Measurements from ENCODE around the gene INPP5F. TPM values are rescaled to one million over a fixed set of nuclear protein-coding genes. Genes with fewer than 3 reads are reported as not detected.
A peak's percentile ranks its signal among the peaks of the same experiment; 100 is the strongest.
"Not testable (repeated sequence)": the region's sequence is repeated elsewhere in the genome, so short reads cannot be mapped to it uniquely, and the experiment has no call there.

INPP5F gene
- total RNA-seq, 1 donor from 2014 or later: 24.4 TPM

DNA sequence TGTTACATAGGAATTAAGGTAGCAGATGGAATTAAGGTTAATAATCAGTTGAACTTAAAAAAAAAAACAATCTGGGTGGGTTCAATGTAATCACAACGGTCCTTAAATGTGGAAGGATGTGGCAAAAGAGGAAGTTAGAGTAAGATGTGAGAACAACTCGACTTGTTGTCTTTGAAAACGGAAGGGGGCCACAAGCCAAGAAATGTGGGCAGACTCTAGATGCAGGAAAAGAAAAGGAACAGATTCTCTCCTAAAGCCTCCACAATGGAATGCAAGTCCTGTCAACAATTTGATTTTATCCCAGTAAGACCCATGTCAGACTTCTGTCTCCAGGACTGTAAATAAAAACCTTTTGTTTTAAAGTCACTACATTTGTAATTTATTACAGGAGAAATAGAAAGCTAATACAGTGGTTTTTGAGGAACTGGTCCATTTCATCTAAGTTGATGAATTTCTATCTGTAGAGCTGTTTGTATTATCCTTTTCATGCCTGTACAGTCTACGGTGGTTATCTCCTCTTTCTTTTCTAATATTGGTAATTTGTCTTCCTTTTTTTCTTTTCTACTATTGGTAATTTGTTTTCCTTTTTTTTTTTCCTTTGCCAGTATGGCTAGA lies 138.2 kb downstream of the INPP5F start:
- no peak for DNase-seq (ENCODE audit: low read depth)

DNA sequence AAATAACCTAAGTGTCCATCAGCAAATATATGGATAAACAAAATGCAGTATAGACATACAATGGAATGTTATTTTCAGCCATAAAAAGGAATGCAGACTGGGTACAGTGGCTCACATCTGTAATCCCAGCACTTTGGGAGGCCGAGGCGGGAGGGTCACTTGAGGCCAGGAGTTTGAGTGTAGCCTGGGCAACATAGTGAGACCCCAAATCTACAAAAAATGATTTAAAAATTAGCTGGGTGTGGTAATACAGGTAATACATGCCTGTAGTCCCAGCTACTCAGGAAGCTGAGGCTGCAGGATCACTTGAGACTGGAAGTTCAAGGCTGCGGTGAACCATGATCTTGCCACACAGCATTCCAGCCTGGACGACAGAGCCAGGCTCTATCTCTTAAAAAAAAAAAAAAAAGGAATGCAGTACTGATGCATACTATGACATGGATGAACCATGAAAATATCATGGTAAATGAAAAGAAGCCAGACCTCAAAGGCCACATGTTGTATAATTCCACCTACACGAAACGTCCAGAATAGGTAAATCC lies 139.9 kb downstream of the INPP5F start:
- no peak for DNase-seq (ENCODE audit: low read depth)

DNA sequence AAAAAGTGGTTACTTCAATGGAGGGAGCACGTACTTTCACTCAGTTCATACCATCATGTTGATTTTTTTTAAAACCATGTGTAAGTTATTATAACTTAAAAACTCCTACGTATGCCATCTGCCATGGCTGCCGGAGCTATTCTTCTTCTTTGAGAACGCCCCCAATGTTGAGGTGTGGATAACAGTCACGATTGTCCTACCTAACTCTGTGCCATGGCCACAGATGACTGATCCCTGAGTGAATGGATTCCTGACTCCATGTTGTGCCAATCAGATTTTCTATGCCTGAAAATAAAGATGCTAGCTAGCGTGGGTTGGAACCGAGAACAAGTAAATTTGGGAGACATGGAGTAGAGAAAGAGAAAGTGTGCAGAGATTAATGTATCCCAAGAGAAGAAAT lies 141.5 kb downstream of the INPP5F start:
- DNase-seq (ENCODE audit: low read depth): no peak

DNA sequence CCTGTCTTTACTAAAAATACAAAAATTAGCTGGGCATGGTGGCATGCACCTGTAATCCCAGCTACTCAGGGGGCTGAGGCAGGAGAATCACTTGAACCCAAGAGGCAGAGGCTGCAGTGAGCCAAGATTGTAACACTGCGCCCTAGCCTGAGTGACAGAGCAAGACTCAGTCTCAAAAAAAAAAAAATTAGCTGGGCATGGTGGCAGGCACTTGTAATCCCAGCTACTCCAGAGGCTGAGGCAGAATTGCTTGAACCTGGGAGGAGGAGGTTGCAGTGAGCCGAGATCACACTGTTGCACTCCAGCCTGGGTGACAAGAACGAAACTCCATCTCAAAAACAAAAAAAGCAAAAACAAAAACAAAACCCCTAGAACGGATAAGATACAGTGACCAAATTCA lies 143.5 kb downstream of the INPP5F start:
- not testable (repeated sequence) for DNase-seq (ENCODE audit: low read depth)

DNA sequence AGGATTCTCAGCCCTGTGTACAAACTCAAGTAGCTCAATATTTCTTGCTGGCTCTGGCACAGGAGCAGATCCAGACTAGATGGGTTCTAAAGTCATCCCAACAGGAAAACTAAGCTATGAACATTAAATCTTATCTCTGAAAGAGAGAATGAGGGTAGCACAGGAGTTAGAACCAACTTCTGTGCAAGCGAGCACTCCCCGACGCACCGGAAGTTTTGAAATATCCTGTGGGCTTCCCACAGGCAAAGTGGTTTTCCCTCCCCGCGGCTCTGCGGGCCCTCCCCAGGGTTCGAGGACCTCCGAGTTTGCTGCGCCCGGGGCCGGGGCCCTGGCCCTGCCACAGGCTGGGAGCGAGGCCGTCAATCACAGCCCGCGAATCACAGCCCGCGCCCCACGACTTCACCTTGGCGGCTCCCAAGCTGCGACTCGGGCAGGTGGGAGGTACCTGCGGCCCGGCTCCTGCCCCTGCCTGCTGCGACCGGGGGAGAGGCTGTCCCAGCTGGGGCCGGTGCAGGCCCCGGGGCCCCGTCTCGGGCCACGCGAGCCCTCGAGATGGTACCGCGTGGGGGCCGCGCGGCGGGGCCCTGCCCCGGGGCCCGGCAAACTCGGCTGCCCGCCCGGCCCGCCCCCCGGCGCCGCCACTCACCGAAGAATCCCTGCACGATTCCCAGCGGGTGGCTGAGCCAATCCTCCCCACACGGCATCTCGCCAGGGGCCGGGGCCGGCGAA lies 146.2 kb downstream of the INPP5F start:
- peak; percentile 15 for DNase-seq (ENCODE audit: low read depth)

DNA sequence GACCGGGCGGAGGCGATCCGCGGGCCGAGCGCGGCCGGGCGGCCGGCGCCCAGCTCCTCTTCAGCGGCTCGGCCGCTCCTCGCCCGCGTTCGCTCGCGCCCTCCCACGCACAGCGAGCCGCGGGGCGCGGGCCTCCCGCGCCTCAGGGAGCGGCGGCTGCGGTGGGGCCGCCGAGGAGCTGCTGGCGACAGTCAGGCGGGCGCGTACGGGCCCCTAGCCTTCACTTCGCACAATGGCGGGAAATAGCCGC lies 146.7 kb downstream of the INPP5F start, which contains the start of gene MCMBP:
Gene MCMBP (minus strand): TSS at position 234 of the 250 bp plus-strand sequence. CDS start 259 bp downstream, outside the sequence.
- no peak for DNase-seq (ENCODE audit: low read depth)

DNA sequence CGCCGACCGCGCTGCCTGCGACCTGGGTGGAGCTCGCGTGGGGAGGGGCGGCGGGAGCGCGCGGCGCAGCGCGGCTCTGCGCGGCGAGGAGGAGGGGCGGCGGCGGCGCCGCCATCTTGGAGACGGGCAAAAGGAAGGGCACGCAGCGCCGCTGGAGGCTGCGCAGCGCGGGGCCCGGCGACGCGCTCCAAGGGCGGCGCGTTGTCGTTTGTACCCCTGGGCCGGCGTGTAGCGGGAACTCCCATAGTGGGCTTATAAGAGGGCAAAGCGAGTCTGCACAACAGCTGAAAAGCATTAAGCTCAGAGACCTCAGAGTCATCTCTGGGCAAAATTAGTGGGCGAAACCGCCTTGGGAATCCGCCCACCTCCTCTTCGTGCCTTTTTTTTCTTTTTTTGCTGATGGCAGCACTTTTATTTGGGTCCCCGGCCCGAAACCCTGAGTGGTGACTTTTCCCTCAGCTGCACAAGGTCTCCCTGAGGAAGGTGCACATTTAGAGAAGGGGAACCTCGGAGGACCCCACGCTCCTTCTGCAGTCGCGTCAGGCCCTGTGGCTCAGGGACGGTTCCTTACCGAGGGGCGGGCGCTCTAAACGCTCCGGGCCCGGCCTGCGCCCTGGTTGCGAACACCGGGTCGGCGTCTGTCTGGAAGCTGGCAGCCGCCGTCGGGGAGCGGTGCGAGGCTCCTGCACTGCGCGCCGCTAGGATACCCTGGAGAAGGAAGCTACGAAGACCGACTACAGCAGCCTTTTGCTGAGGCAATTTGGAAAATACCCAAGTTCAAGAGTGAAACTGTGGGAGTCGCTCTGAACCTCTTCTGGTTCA lies 147.2 kb downstream of the INPP5F start:
- DNase-seq (ENCODE audit: low read depth): peak; percentile 47

DNA sequence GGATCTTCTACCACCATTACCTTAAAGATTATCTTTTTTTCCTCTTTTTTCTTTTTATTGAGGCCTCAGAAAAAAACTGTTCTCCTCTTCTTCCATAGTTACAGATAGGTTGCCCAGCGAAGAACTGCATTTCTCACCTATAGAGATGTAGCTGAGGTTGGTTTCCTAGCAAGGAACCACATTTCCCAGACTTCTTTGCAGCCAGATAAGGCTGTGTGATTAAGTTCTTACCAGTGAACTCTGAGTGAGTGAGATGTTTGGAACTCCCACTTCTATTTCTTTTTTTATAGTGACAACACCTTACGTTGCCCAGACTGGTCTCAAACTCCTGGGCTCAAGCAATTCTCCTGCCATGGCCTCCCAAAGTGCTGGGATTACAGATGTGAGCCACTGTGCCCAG lies 152.7 kb downstream of the INPP5F start:
- DNase-seq (ENCODE audit: low read depth): no peak

Other genes with a start within 250 kb of the INPP5F start
- gene RGS10, start 183.3 kb upstream of the INPP5F start, total RNA-seq: 26.5 and 80.2 TPM in 2 replicates
- gene TIAL1, start 129.1 kb upstream of the INPP5F start, total RNA-seq: 22.9 and 103 TPM in 2 replicates
- gene BAG3, start 74.7 kb upstream of the INPP5F start, total RNA-seq: 6.3 and 26.8 TPM in 2 replicates
- 52.3 and 55.3 TPM in 2 replicates for gene MCMBP, start 146.8 kb downstream of the INPP5F start, total RNA-seq
- gene SEC23IP, start 166.7 kb downstream of the INPP5F start, total RNA-seq: 14.2 and 53.8 TPM in 2 replicates

Data from renal cortical epithelial cell (primary cell).